GM03348 (cell line): ENCODE data around the gene C16orf87.
A peak's percentile ranks its signal among the peaks of the same experiment; 100 is the strongest.

ENCODE experiments used
- DNase-seq: peaks from one replicate; pipeline ENCODE4 v3.0.0; 2012; ENCODE audit warnings: low spot score

Gene C16orf87

GRCh38 chr16:46756772-46757171, 74.2 kb downstream of the C16orf87 start:
- no peak for DNase-seq

- no peak for DNase-seq
These were observed 78.0 kb downstream of the C16orf87 start for GRCh38 chr16:46753015-46753414.

DNA sequence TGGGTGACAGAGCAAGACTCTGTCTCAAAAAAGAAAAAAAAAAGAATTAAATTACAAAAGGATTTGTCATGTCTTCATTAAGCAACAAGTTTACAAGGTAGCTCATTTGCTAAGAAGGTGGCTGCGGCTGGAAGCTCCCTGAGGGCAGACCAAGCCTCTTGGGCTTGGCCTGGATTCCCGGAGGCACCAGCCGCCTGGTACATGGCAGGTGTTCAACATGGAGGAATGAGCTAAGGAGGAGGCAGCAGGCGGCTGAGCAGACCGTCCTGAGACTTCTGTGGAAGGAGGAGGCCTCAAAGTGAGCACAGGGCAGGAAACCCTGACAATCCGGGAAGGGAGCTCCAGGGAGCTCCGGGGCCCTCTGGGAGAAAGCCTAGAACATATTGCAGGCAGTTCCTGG, 79.6 kb downstream of the C16orf87 start:
- DNase-seq: no peak

GRCh38 chr16:46748775-46749705, 81.9 kb downstream of the C16orf87 start:
- DNase-seq: no peak

- no peak for DNase-seq
These were observed 83.0 kb downstream of the C16orf87 start, which contains the start of gene MYLK3 for GRCh38 chr16:46747777-46748651. MYLK3 (minus strand) TSS chr16:46748344; CDS start chr16:46748193, 151 bp downstream.

GRCh38 chr16:46746821-46747776, 83.9 kb downstream of the C16orf87 start:
- DNase-seq: peak; percentile 16
